Measurements from ENCODE around the gene ATP11A.
"Not testable (repeated sequence)": the region's sequence is repeated elsewhere in the genome, so short reads cannot be mapped to it uniquely, and the experiment has no call there.

ATP11A gene

GRCh38 chr13:112835796-112836195 is 146.0 kb downstream of the ATP11A start:
- DNase-seq (ENCODE audit: low read depth in 2 of 2, low spot score in 1 of 2): no peak

GRCh38 chr13:112836940-112837339 is 147.1 kb downstream of the ATP11A start:
- DNase-seq (ENCODE audit: low read depth in 2 of 2, low spot score in 1 of 2): no peak

DNA sequence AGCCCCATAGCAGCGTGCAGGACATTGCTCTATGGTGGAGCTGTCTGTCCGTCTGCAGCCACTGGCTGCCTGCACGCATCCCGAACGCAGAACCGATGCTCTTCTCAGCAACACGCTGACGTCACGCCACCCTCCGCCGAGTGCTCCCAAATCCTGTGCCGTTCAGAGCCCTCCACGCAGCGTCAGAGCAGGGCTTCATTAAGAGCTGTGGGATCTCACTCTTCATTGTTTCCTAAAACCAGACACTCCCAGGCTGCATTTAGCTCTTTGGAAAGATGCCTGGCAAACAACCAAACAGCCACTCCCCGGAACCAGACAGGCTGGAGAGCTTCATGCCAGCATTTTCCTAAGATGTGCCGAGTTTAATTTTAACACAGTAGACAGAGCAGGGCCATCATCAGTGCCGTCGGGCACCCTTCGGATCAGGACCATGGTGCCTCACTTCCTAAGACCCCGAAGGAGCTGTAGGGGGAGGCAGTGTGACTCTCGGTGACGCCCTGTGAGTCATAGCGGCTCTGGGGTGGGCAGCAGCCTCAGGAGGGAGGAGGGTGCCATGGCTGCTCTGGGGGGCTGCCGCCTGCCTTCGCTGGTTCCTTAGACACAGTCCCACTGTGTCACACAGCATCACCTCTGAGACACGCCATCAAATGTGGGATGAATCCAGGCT is 147.7 kb downstream of the ATP11A start:
- no peak for DNase-seq (ENCODE audit: low read depth in 2 of 2, low spot score in 1 of 2)

DNA sequence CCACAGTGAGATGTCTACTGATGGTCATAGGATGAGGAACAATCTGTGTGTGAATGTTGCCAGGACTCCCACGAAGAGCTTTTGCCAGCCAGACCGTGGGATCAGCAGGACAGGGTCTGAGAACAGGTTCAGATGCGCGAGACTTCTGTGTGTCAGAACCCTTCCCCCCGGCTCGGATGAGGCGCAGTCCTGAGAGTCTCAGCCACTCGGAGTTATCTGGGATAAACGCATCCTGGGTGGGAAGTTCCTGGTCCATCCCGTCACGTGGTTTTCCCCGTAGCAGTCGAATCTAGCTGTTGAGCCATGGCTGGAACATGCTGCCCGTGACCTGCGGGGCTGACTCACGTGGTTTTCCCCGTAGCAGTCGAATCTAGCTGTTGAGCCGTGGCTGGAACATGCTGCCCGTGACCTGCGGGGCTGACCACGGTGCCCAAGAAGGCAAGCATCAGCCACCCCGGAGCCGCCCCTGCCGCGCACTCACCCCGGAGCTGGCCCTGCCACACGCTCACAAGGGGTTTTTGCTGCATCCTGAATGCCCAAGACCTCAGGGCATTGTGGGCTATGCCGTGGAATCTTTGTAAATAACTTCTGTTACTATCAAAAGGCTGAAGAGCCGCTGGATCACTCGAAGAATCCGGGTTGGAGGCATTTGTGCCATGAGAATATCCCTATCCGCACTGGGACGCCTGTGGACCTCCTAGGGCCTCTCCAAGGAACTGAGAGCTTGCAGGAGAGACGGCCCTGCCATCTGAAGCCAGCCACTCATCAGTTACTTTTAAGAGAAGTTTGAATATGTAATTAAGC is 148.4 kb downstream of the ATP11A start:
- no peak for DNase-seq (ENCODE audit: low read depth in 2 of 2, low spot score in 1 of 2)

DNA sequence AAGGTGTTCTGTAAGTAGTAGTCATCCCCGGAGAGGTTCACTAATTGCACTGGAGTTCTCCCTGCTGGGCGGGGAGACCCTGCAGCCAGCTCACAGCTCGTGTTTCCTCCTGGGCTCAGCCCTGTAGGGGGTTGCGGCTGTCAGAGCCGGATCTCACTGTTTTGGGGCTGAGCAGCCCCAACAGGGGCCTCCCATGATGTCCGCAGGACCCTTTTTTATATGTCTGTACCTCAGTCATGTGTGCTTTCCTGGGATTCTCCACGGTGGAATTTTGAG is 148.9 kb downstream of the ATP11A start:
- DNase-seq (ENCODE audit: low read depth in 2 of 2, low spot score in 1 of 2): no peak

GRCh38 chr13:112839356-112840105 is 149.7 kb downstream of the ATP11A start:
- no peak for DNase-seq (ENCODE audit: low read depth in 2 of 2, low spot score in 1 of 2)

DNA sequence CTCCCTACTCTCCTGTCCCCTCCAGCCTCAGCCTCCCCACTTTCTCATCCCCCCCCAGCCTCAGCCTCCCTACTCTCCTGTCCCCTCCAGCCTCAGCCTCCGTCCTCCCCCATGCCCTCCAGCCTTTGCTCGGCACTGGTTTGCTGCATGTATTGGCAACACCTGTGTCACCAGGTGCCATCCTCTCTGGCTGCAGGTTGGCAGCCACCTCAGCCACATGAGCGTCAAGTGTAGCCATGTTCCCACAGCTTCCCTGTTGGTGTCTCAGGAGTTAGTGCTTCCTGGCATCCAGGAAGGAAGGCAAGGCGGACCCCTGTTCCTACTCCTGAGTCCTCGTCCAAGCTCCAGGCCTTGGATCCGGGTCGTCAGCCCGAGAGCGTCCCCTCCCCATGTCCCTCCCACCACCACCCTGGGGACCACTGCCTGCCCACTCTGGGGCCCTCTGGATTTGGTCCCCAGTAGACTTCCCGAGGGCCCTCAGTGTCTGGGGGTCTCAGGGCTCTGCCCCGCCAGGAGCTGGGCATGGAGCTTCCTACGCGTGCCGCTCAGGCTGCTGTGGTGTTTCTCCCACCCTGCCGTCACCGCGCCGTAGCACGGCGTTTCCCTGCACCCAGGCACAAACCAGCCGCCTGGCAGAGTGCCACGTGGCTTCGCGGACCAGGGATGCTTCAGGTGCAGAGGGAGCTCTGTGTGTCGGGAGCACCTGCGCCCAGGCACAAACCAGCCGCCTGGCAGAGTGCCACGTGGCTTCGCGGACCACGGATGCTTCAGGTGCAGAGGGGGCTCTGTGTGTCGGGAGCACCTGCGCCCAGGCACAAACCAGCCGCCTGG is 150.8 kb downstream of the ATP11A start:
- no peak for DNase-seq (ENCODE audit: low read depth in 2 of 2, low spot score in 1 of 2)

GRCh38 chr13:112841303-112842015 is 151.6 kb downstream of the ATP11A start:
- DNase-seq (ENCODE audit: low read depth in 2 of 2, low spot score in 1 of 2): not testable (repeated sequence)

DNA sequence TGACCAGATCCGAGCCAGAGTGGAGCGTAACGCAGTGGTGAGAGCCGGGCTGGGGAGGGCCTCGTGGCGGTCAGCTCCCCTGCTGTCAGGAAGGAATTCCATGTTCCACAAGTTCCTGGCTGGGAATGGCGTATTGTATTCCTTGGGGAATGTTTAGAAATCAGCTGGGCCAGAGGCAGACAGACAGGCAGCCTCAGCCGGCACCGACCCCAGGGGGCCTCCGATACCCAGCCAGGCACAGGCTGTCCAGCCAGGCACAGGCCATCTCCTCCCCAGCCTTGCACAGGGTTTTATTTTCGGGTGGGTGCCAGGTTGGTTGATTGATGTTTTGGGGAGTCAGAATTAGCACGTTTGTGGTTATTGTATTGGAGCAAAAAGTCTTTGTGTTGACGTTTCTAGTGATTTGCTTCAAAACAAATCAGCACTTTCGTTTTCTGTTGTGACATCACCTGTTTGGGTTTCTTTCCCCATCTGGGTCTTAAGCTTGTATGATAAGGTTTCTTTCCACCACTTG is 152.6 kb downstream of the ATP11A start:
- no peak for DNase-seq (ENCODE audit: low read depth in 2 of 2, low spot score in 1 of 2)

DNA sequence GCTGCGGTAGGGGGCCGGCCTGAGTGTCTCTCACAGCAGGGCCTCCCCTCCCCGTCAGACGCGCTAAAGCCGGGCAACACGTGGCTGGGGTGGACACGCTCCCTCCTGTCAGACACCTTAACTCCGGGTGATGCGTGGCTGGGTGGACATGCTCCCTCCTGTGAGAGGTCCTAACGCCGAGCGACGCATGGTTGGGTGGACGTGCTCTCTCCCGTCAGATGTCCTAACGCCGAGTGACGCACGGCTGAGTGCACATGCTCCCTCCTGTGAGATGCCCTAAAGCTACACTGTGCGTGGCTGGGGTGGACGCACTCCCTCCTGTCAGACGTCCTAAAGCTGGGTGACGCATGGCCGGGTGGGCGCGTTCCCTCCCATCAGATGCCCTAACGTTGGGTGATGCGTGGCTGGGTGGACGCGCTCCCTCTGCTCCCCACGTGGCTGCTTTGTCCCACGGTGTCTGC is 153.1 kb downstream of the ATP11A start:
- DNase-seq (ENCODE audit: low read depth in 2 of 2, low spot score in 1 of 2): no peak

- no peak for DNase-seq (ENCODE audit: low read depth in 2 of 2, low spot score in 1 of 2)
Measured at GRCh38 chr13:112843392-112844111, 153.7 kb downstream of the ATP11A start.

DNA sequence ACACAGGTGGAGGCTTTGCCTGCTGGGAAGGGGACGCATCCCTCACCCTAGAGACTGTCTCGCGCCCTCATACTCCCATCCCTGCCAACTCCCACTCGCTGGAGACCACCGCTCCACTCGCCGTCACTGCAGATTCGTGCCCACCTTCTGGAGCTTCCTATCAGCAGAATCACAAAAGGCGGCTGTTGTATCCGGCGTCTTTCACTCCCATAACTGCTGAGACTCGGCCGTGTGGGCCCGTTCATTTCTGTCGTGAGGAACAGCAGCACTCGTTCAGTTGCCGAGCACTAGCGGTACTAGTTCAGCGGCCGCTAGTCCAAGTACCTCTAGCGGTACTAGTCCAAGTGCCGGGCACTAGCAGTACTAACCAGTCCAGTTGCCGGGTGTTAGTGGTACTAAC is 154.6 kb downstream of the ATP11A start:
- DNase-seq (ENCODE audit: low read depth in 2 of 2, low spot score in 1 of 2): no peak

DNA sequence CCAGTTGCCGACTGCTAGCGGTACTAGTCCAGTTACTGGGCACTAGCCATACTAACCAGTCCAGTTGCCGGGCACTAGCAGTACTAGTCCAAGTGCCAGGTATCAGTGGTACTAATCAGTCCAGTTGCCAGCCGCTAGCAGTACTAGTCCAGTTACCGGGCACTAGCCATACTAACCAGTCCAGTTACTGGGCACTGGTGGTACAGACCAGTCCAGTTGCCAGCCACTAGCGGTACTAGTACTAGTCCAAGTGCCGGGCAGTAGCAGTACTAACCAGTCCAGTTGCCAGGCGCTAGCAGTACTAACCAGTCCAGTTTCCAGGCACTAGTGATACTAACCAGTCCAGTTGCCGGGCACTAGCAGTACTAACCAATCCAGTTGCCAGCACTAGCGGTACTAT is 155.0 kb downstream of the ATP11A start:
- no peak for DNase-seq (ENCODE audit: low read depth in 2 of 2, low spot score in 1 of 2)

GRCh38 chr13:112845511-112846144 is 155.8 kb downstream of the ATP11A start:
- no peak for DNase-seq (ENCODE audit: low read depth in 2 of 2, low spot score in 1 of 2)

DNA sequence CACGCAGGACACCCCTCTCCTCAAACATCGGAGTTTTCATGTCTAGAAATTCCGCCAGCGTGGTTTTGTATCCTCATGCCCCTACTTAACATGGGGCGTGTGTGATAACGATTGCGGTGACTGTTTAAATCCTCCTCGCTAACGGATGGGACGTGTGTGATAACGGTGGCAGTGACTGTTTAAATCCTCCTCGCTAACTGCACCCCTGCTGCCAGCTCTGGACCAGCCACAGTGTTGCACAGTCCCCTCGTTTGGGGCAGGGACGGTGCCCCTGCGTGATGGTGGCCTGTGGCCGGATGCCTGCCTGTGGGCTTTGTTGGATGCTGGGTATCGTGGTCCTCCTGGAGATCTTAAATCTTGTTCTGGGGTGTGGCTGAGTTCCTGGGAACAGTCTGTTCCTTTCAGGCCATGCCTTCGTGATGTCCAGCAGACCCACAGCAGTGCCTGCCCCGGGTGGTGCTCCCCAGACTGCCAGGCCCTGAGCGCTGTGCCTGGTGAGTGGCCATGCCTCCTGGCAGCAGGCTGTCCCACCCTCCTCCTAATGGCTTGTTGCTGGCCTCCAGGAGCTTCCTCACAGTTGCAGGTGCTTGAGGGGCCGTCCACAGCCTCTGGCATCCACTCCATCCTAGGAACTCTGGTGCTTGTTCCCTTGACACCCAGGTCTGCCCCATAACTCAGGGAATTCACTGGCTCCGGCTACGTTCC is 156.7 kb downstream of the ATP11A start:
- no peak for DNase-seq (ENCODE audit: low read depth in 2 of 2, low spot score in 1 of 2)

GRCh38 chr13:112849500-112849899 is 159.7 kb downstream of the ATP11A start:
- DNase-seq (ENCODE audit: low read depth in 2 of 2, low spot score in 1 of 2): no peak

- no peak for DNase-seq (ENCODE audit: low read depth in 2 of 2, low spot score in 1 of 2)
Measured at GRCh38 chr13:112850273-112850672, 160.4 kb downstream of the ATP11A start.

All from stimulated activated CD8-positive, alpha-beta memory T cell treated with anti-CD3 and anti-CD28 coated beads, Interleukin-4, amount 100 ng/mL, for 1 hour (primary cell).